ENCODE data around the gene PSD2.

PSD2 gene

GRCh38 chr5:139839918-139840317 is 44.3 kb downstream of the PSD2 start:
- DNase-seq, result no peak

GRCh38 chr5:139841549-139841948 is 45.9 kb downstream of the PSD2 start:
- DNase-seq, result no peak

- no peak for DNase-seq
Measured at GRCh38 chr5:139842321-139842720, 46.7 kb downstream of the PSD2 start.

GRCh38 chr5:139843991-139844390 is 48.4 kb downstream of the PSD2 start:
- DNase-seq, result no peak

- no peak for DNase-seq
Measured at GRCh38 chr5:139844472-139845145, 49.0 kb downstream of the PSD2 start.

GRCh38 chr5:139845846-139846681 is 50.5 kb downstream of the PSD2 start:
- no peak for DNase-seq

- DNase-seq, result no peak
Measured at GRCh38 chr5:139847091-139847490, 51.5 kb downstream of the PSD2 start.

- no peak for DNase-seq
Measured at GRCh38 chr5:139847790-139848507, 52.3 kb downstream of the PSD2 start.

GRCh38 chr5:139848508-139849100 is 53.0 kb downstream of the PSD2 start:
- no peak for DNase-seq

GRCh38 chr5:139849501-139849900 is 53.9 kb downstream of the PSD2 start:
- no peak for DNase-seq

- no peak for DNase-seq
Measured at GRCh38 chr5:139849942-139850341, 54.3 kb downstream of the PSD2 start.

- DNase-seq, result no peak
Measured at GRCh38 chr5:139850423-139851016, 54.9 kb downstream of the PSD2 start.

GRCh38 chr5:139851558-139851957 is 56.0 kb downstream of the PSD2 start:
- no peak for DNase-seq

GRCh38 chr5:139852696-139853095 is 57.1 kb downstream of the PSD2 start:
- DNase-seq, result no peak

- DNase-seq, result no peak
Measured at GRCh38 chr5:139854029-139854605, 58.5 kb downstream of the PSD2 start.

GRCh38 chr5:139854953-139855352 is 59.3 kb downstream of the PSD2 start:
- no peak for DNase-seq

- DNase-seq, result no peak
Measured at GRCh38 chr5:139855451-139855850, 59.8 kb downstream of the PSD2 start.

- DNase-seq, result no peak
Measured at GRCh38 chr5:139855946-139856540, 60.4 kb downstream of the PSD2 start.

- no peak for DNase-seq
Measured at GRCh38 chr5:139856714-139857113, 61.1 kb downstream of the PSD2 start.

GRCh38 chr5:139859013-139859412 is 63.4 kb downstream of the PSD2 start:
- DNase-seq, result no peak

GRCh38 chr5:139861021-139861888 is 65.6 kb downstream of the PSD2 start:
- DNase-seq, result no peak
